HUES6 (cell line): ENCODE measurements around the gene ATP6V0D1.
"Not testable (repeated sequence)": the region's sequence is repeated elsewhere in the genome, so short reads cannot be mapped to it uniquely, and the experiment has no call there.

Source experiments
- H3K27ac ChIP-seq: 2 replicates; pipeline ENCODE4 v1.7.0; 2013; ENCODE audit warnings: low read depth, mild to moderate bottlenecking, low read length, inconsistent platforms
- H3K27me3 ChIP-seq: 2 replicates; pipeline ENCODE4 v1.6.1; 2013; ENCODE audit warnings: low read length; ENCODE audit not compliant: control insufficient read depth, insufficient read depth
- H3K36me3 ChIP-seq: 2 replicates; pipeline ENCODE4 v1.6.1; 2013; ENCODE audit warnings: low read length; ENCODE audit not compliant: control insufficient read depth, insufficient read depth
- H3K4me1 ChIP-seq: 2 replicates; pipeline ENCODE4 v1.6.1; 2013; ENCODE audit warnings: low read length; ENCODE audit not compliant: control insufficient read depth, insufficient read depth
- H3K4me3 ChIP-seq: 2 replicates; pipeline ENCODE4 v1.5.1; 2013; ENCODE audit warnings: low read depth, low read length
- H3K9ac ChIP-seq: one replicate; pipeline ENCODE4 v1.6.1; 2013; ENCODE audit warnings: mild to moderate bottlenecking, low read length
- H3K9me3 ChIP-seq: 2 replicates; pipeline ENCODE4 v1.6.1; 2013; ENCODE audit warnings: low read depth, low read length; ENCODE audit not compliant: control insufficient read depth, insufficient read depth

ATP6V0D1 gene

GRCh38 chr16:67490335-67491096 lies 9.6 kb upstream of the ATP6V0D1 start:
- no peak overlapping the region for H3K9ac ChIP-seq
- peaks cover 55% of the 10 kb centered on the region for H3K27me3 ChIP-seq
- peaks cover 11% of the 10 kb centered on the region; the same call in 1 of the 2 replicates for H3K4me1 ChIP-seq
- no peaks in the 10 kb centered on the region for H3K9me3 ChIP-seq
- no peak overlapping the region for H3K27ac ChIP-seq
- H3K36me3 ChIP-seq: no peaks in the 10 kb centered on the region
- H3K4me3 ChIP-seq: no peak overlapping the region

GRCh38 chr16:67489401-67490083 lies 8.6 kb upstream of the ATP6V0D1 start:
- Histone ChIP-seq H3K27me3 (peaks cover 55% of the 10 kb centered on the region), H3K36me3 (no peaks in the 10 kb centered on the region), H3K4me1 (peaks cover 11% of the 10 kb centered on the region; the same call in 1 of the 2 replicates), H3K9ac (no peak overlapping the region), H3K27ac (no peak overlapping the region), H3K9me3 (no peaks in the 10 kb centered on the region), H3K4me3 (no peak overlapping the region; the same call in 1 of the 2 replicates)

- peaks cover 11% of the 10 kb centered on the region; the same call in 1 of the 2 replicates for H3K4me1 ChIP-seq
- H3K27me3 ChIP-seq: peaks cover 52% of the 10 kb centered on the region
- H3K27ac ChIP-seq, H3K9me3 ChIP-seq, H3K4me3 ChIP-seq, H3K36me3 ChIP-seq, H3K9ac ChIP-seq: not testable (repeated sequence)
Measured at GRCh38 chr16:67487561-67487960, 6.6 kb upstream of the ATP6V0D1 start.

- no peak overlapping the region for H3K9ac ChIP-seq
Measured at GRCh38 chr16:67486805-67487204, 5.8 kb upstream of the ATP6V0D1 start.

GRCh38 chr16:67483731-67484525 lies 3.0 kb upstream of the ATP6V0D1 start:
- no peaks in the 10 kb centered on the region for H3K9me3 ChIP-seq
- no peak overlapping the region for H3K27ac ChIP-seq
- H3K36me3 ChIP-seq: no peaks in the 10 kb centered on the region
- peaks cover 8% of the 10 kb centered on the region; the same call in 1 of the 2 replicates for H3K4me1 ChIP-seq
- H3K27me3 ChIP-seq: peaks cover 21% of the 10 kb centered on the region
- no peak overlapping the region for H3K4me3 ChIP-seq
- no peak overlapping the region for H3K9ac ChIP-seq

More at GRCh38 chr16:67486805-67487204, 5.8 kb upstream of the ATP6V0D1 start:
- H3K27ac ChIP-seq: no peak overlapping the region
- no peaks in the 10 kb centered on the region for H3K36me3 ChIP-seq
- peaks cover 44% of the 10 kb centered on the region for H3K27me3 ChIP-seq
- peaks cover 14% of the 10 kb centered on the region; the same call in 1 of the 2 replicates for H3K4me1 ChIP-seq
- no peaks in the 10 kb centered on the region for H3K9me3 ChIP-seq
- no peak overlapping the region for H3K4me3 ChIP-seq

GRCh38 chr16:67483150-67483549 lies 2.2 kb upstream of the ATP6V0D1 start, which contains the start of gene AGRP:
TSS of gene AGRP (minus strand) at chr16:67483547. CDS start at chr16:67483398, 149 bp downstream.
- peaks cover 6% of the 10 kb centered on the region; the same call in 1 of the 2 replicates for H3K4me1 ChIP-seq
- H3K9ac ChIP-seq: no peak within 1 kb of the TSS
- H3K4me3 ChIP-seq: no peak within 1 kb of the TSS
- H3K27ac ChIP-seq: no peak within 1 kb of the TSS
- no peaks in the 10 kb centered on the region for H3K9me3 ChIP-seq
- H3K36me3 ChIP-seq: no peaks in the 10 kb centered on the region
- peaks cover 19% of the 10 kb centered on the region for H3K27me3 ChIP-seq

- Histone ChIP-seq H3K27me3 (peaks cover 11% of the 10 kb centered on the region; the same call in 1 of the 2 replicates), H3K9me3 (no peaks in the 10 kb centered on the region), H3K4me3 (peak overlapping the region; percentile 64; the same call in 1 of the 2 replicates), H3K27ac (no peak overlapping the region), H3K4me1 (peaks cover 6% of the 10 kb centered on the region; the same call in 1 of the 2 replicates), H3K9ac (no peak overlapping the region), H3K36me3 (no peaks in the 10 kb centered on the region)
Measured at GRCh38 chr16:67482233-67482924, 1.4 kb upstream of the ATP6V0D1 start.

GRCh38 chr16:67481561-67482232 lies 740 bp upstream of the ATP6V0D1 start:
- no peak overlapping the region for H3K27ac ChIP-seq
- no peaks in the 10 kb centered on the region for H3K9me3 ChIP-seq
- peak overlapping the region; percentile 72 for H3K9ac ChIP-seq
- H3K4me3 ChIP-seq: peak overlapping the region; percentile 64
- H3K36me3 ChIP-seq: no peaks in the 10 kb centered on the region
- peaks cover 6% of the 10 kb centered on the region; the same call in 1 of the 2 replicates for H3K4me1 ChIP-seq
- H3K27me3 ChIP-seq: peaks cover 4% of the 10 kb centered on the region; the same call in 1 of the 2 replicates

- Histone ChIP-seq H3K4me3 (no peak overlapping the region), H3K36me3 (no peaks in the 10 kb centered on the region), H3K4me1 (peaks cover 6% of the 10 kb centered on the region; the same call in 1 of the 2 replicates), H3K27ac (no peak overlapping the region), H3K27me3 (no peaks in the 10 kb centered on the region), H3K9ac (no peak overlapping the region), H3K9me3 (no peaks in the 10 kb centered on the region)
Measured at GRCh38 chr16:67477960-67478554, 2.9 kb downstream of the ATP6V0D1 start.
